ENCODE results near the gene NECAB3.

- TF ChIP-seq ZNF274 (IDR thresholded peaks at IDR 0.05; ENCODE audit: low read depth, low read length) (no peak), SUZ12 (IDR thresholded peaks at IDR 0.05; ENCODE audit: extremely low read depth, insufficient read depth, insufficient read length) (no peak)
Measured at GRCh38 chr20:33686100-33686983, 12.1 kb upstream of the NECAB3 start, which contains the start of gene E2F1.
